ENCODE data around the gene LXN.
"Not testable (repeated sequence)": the region's sequence is repeated elsewhere in the genome, so short reads cannot be mapped to it uniquely, and the experiment has no call there.

The LXN gene

GRCh38 chr3:158672215-158673176, at the start of gene LXN:
LXN (minus strand) TSS chr3:158672648; CDS start chr3:158672478, 170 bp downstream.
- peak; percentile 66 for DNase-seq

GRCh38 chr3:158722108-158722507, 49.7 kb upstream of the LXN start:
- no peak for DNase-seq

- no peak for DNase-seq
These were observed 46.2 kb upstream of the LXN start for GRCh38 chr3:158718490-158719170.

- no peak for DNase-seq
These were observed 45.1 kb upstream of the LXN start for GRCh38 chr3:158717576-158717975.

- DNase-seq = no peak
These were observed 40.6 kb upstream of the LXN start for GRCh38 chr3:158713094-158713499.

GRCh38 chr3:158712443-158712842, 40.0 kb upstream of the LXN start:
- no peak for DNase-seq

GRCh38 chr3:158711886-158712285, 39.4 kb upstream of the LXN start:
- DNase-seq = no peak

GRCh38 chr3:158710601-158711000, 38.2 kb upstream of the LXN start:
- no peak for DNase-seq

GRCh38 chr3:158709666-158710083, 37.2 kb upstream of the LXN start:
- no peak for DNase-seq

- no peak for DNase-seq
These were observed 31.1 kb upstream of the LXN start for GRCh38 chr3:158703566-158703965.

- DNase-seq = no peak
These were observed 30.5 kb upstream of the LXN start for GRCh38 chr3:158702815-158703481.

GRCh38 chr3:158701420-158702065, 29.1 kb upstream of the LXN start:
- DNase-seq = no peak

- DNase-seq = no peak
These were observed 28.1 kb upstream of the LXN start for GRCh38 chr3:158700559-158700958.

GRCh38 chr3:158696618-158697017, 24.2 kb upstream of the LXN start:
- no peak for DNase-seq

GRCh38 chr3:158693866-158694456, 21.5 kb upstream of the LXN start:
- not testable (repeated sequence) for DNase-seq

- DNase-seq = no peak
These were observed 12.7 kb upstream of the LXN start for GRCh38 chr3:158685159-158685558.

GRCh38 chr3:158683230-158683962, 10.9 kb upstream of the LXN start:
- no peak for DNase-seq

GRCh38 chr3:158680861-158681260, 8.4 kb upstream of the LXN start:
- DNase-seq = no peak

- no peak for DNase-seq
These were observed 7.1 kb upstream of the LXN start for GRCh38 chr3:158679547-158680000.

- no peak for DNase-seq
These were observed 6.2 kb upstream of the LXN start for GRCh38 chr3:158678687-158679086.

GRCh38 chr3:158671821-158672214, 630 bp downstream of the LXN start:
- DNase-seq = no peak

GRCh38 chr3:158668506-158668905, 3.9 kb downstream of the LXN start:
- DNase-seq = no peak

Data from GF-D8 (cell line).